MCF 10A (cell line): ENCODE measurements around the gene MGAT5. TPM values are rescaled to one million over a fixed set of nuclear protein-coding genes. Genes with fewer than 3 reads are reported as not detected.

Experiments used
- BruUV-seq: library from RNA; stranded (reverse); fragments of 400-500 nt; replicated peaks from 2 replicates; lab custom pipeline; 2021; lab: Mats Ljungman, UMichigan
- CTCF ChIA-PET: fragments of 300-600 bp; sonication (Branson Sonifier 250); formaldehyde crosslinking; extraction: SDS; loops from one replicate; lab custom pipeline; 2021; ENCODE audit warnings: antibody characterized with exemption, inconsistent platforms; lab: Yijun Ruan, JAX
- POLR2A ChIA-PET: fragments of 300-600, 350-650 bp; sonication (Branson Sonifier 250); formaldehyde crosslinking; extraction: SDS; loops from one replicate; lab custom pipeline; 2020; ENCODE audit warnings: antibody characterized with exemption, inconsistent platforms; lab: Yijun Ruan, JAX
- DNase-seq: peaks from one replicate; pipeline ENCODE4 v3.0.0-alpha.2; 2018; ENCODE audit not compliant: unreplicated experiment
- H3K27ac Mint-ChIP-seq: one replicate; pipeline ENCODE4 v1.8.0; 2022; ENCODE audit warnings: mild to moderate bottlenecking, low read depth, mixed read lengths; ENCODE audit not compliant: unreplicated experiment
- H3K27me3 Mint-ChIP-seq: one replicate; pipeline ENCODE4 v1.8.0; 2022; ENCODE audit warnings: mixed read lengths; ENCODE audit not compliant: insufficient read depth, unreplicated experiment
- H3K36me3 Mint-ChIP-seq: one replicate; pipeline ENCODE4 v1.8.0; 2022; ENCODE audit warnings: mild to moderate bottlenecking, moderate library complexity, mixed read lengths; ENCODE audit not compliant: insufficient read depth, unreplicated experiment
- H3K4me1 Mint-ChIP-seq: one replicate; pipeline ENCODE4 v1.8.0; 2022; ENCODE audit warnings: mixed read lengths; ENCODE audit not compliant: insufficient read depth, unreplicated experiment
- H3K4me3 Mint-ChIP-seq: one replicate; pipeline ENCODE4 v1.8.0; 2022; ENCODE audit warnings: mild to moderate bottlenecking, moderate library complexity, mixed read lengths; ENCODE audit not compliant: unreplicated experiment
- H3K9me3 Mint-ChIP-seq: one replicate; pipeline ENCODE4 v1.8.0; 2022; ENCODE audit warnings: mixed read lengths; ENCODE audit not compliant: unreplicated experiment
- CTCF ChIP-seq: fragments of 200-600 bp; IDR thresholded peaks from one replicate; pipeline ENCODE4 v1.8.0; 2022; ENCODE audit warnings: antibody characterized with exemption, mild to moderate bottlenecking; ENCODE audit not compliant: unreplicated experiment
- intact Hi-C: fragments of 100-400 bp; cut with micrococcal nuclease; formaldehyde crosslinking; loops from 2 replicates; pipeline ENCODE4 v1.14.1; 2022
- total RNA-seq: library from RNA; stranded (reverse); gene quantifications from 2 replicates; pipeline ENCODE4 v1.2.3, GENCODE V29; 2022

The MGAT5 gene
- total RNA-seq, 1 experiment from 2014 or later, result 22.2 TPM

GRCh38 chr2:134220344-134220974 is 33.4 kb upstream of the MGAT5 start:
- intact Hi-C loops, result no loop called here
- Mint-ChIP-seq H3K4me1 (peaks cover 18% of the 10 kb centered on the region), H3K4me3 (no peak overlapping the region), H3K27me3 (no peaks in the 10 kb centered on the region), H3K36me3 (peaks cover 6% of the 10 kb centered on the region), H3K9me3 (no peaks in the 10 kb centered on the region), H3K27ac (no peak overlapping the region)
- no peak for TF ChIP-seq CTCF
- DNase-seq, result no peak
- ChIA-PET CTCF (interaction anchor here (0.7 to 2.5 kb wide), 7 partner anchors 12 to 191 kb away, joined by 3 to 11 read pairs (median 4); no protein-coding TSS in a partner anchor), POLR2A (no interaction called here)
- BruUV-seq, result no TSS peak

GRCh38 chr2:134224005-134224404 is 29.9 kb upstream of the MGAT5 start:
- Mint-ChIP-seq H3K27ac (no peak overlapping the region), H3K4me1 (peaks cover 9% of the 10 kb centered on the region), H3K36me3 (peaks cover 6% of the 10 kb centered on the region), H3K9me3 (peaks cover 14% of the 10 kb centered on the region), H3K4me3 (no peak overlapping the region), H3K27me3 (no peaks in the 10 kb centered on the region)
- no TSS peak for BruUV-seq
- intact Hi-C loops, result no loop called here
- TF ChIP-seq CTCF, result no peak
- ChIA-PET CTCF (interaction anchor here (0.7 to 2.3 kb wide), 4 partner anchors 17 to 187 kb away, joined by 3 to 12 read pairs (median 6); no protein-coding TSS in a partner anchor), POLR2A (no interaction called here)
- no peak for DNase-seq

GRCh38 chr2:134225173-134225572 is 28.7 kb upstream of the MGAT5 start:
- BruUV-seq, result no TSS peak
- Mint-ChIP-seq H3K4me3 (no peak overlapping the region), H3K9me3 (peaks cover 16% of the 10 kb centered on the region), H3K27me3 (no peaks in the 10 kb centered on the region), H3K36me3 (peaks cover 6% of the 10 kb centered on the region), H3K27ac (no peak overlapping the region), H3K4me1 (no peaks in the 10 kb centered on the region)
- POLR2A ChIA-PET, result interaction anchor here (0.5 to 0.6 kb wide), 2 partner anchors 10 to 168 kb away, joined by 3 read pairs; no protein-coding TSS in a partner anchor
- CTCF ChIA-PET, result interaction anchor here (1.5 kb wide), 1 partner anchor 106 kb away, joined by 6 read pairs; no protein-coding TSS in a partner anchor
- TF ChIP-seq CTCF, result no peak
- intact Hi-C loops, result no loop called here
- no peak for DNase-seq

- no peak overlapping the region for H3K4me3 Mint-ChIP-seq
- CTCF ChIA-PET, result interaction anchor here (0.7 to 1.5 kb wide), 2 partner anchors 20 to 107 kb away, joined by 3 to 6 read pairs; no protein-coding TSS in a partner anchor
- H3K9me3 Mint-ChIP-seq, result peaks cover 16% of the 10 kb centered on the region
- no peak for DNase-seq
- POLR2A ChIA-PET, result no interaction called here
- BruUV-seq, result no TSS peak
- TF ChIP-seq CTCF, result no peak
- peaks cover under 1% of the 10 kb centered on the region for H3K36me3 Mint-ChIP-seq
- H3K27ac Mint-ChIP-seq, result no peak overlapping the region
- no peaks in the 10 kb centered on the region for H3K4me1 Mint-ChIP-seq
- no peaks in the 10 kb centered on the region for H3K27me3 Mint-ChIP-seq
- intact Hi-C loops, result no loop called here
These were observed 28.0 kb upstream of the MGAT5 start for GRCh38 chr2:134225841-134226240.
